ENCODE data around the gene RPS6KA2. TPM values are rescaled to one million over a fixed set of nuclear protein-coding genes. Genes with fewer than 3 reads are reported as not detected.
"Not testable (repeated sequence)": the region's sequence is repeated elsewhere in the genome, so short reads cannot be mapped to it uniquely, and the experiment has no call there.

RPS6KA2 gene
- total and polyA plus RNA-seq, 3 donors from 2014 or later, result 18.4 to 21.7 (median 19.8) TPM

- no peaks in the 10 kb centered on the region for H3K27me3 ChIP-seq
- H3K27ac ChIP-seq, result no peak overlapping the region
- H3K36me3 ChIP-seq (ENCODE audit: low read depth, missing control alignments), result no peaks in the 10 kb centered on the region
- peaks cover 8% of the 10 kb centered on the region for H3K4me1 ChIP-seq
- intact Hi-C loops (cut with DNase I; ENCODE audit: low total_unique reads), result no loop called here
- DNase-seq, result peak; percentile 13
- no peak overlapping the region for H3K4me3 ChIP-seq
- no peaks in the 10 kb centered on the region for H3K9me3 ChIP-seq
- WGBS, 2 donors, result 53 to 55% methylated on average over 6 of the region's 6 CpGs
- TF ChIP-seq POLR2A (IDR thresholded peaks at IDR 0.05), result no peak
- no peak for TF ChIP-seq CTCF (IDR thresholded peaks at IDR 0.05)
Observed at GRCh38 chr6:166636191-166636933, 9.3 kb upstream of the RPS6KA2 start.

GRCh38 chr6:166635013-166635970 lies 8.2 kb upstream of the RPS6KA2 start:
- DNase-seq, result no peak
- no peak overlapping the region for H3K27ac ChIP-seq
- intact Hi-C loops (cut with DNase I; ENCODE audit: low total_unique reads), result no loop called here
- no peak overlapping the region for H3K4me3 ChIP-seq
- H3K4me1 ChIP-seq, result peaks cover 8% of the 10 kb centered on the region
- no peak for TF ChIP-seq POLR2A (IDR thresholded peaks at IDR 0.05)
- no peak for TF ChIP-seq CTCF (IDR thresholded peaks at IDR 0.05)
- WGBS, 2 donors, result 90 to 97% methylated on average over 14 to 20 of the region's 20 CpGs
- H3K27me3 ChIP-seq, result no peaks in the 10 kb centered on the region
- H3K36me3 ChIP-seq (ENCODE audit: low read depth, missing control alignments), result no peaks in the 10 kb centered on the region
- H3K9me3 ChIP-seq, result no peaks in the 10 kb centered on the region

GRCh38 chr6:166634581-166634980 lies 7.5 kb upstream of the RPS6KA2 start:
- H3K9me3 ChIP-seq; DNase-seq; H3K4me3 ChIP-seq; H3K27ac ChIP-seq; H3K27me3 ChIP-seq; H3K36me3 ChIP-seq (ENCODE audit: low read depth, missing control alignments); intact Hi-C loops (cut with DNase I; ENCODE audit: low total_unique reads); H3K4me1 ChIP-seq: not testable (repeated sequence)
- WGBS, 2 donors, result 94 to 96% methylated on average over 4 of the region's 4 CpGs

- Histone ChIP-seq H3K36me3 (ENCODE audit: low read depth, missing control alignments) (no peaks in the 10 kb centered on the region), H3K4me3 (no peak overlapping the region), H3K27ac (no peak overlapping the region), H3K27me3 (no peaks in the 10 kb centered on the region), H3K9me3 (no peaks in the 10 kb centered on the region), H3K4me1 (peaks cover 8% of the 10 kb centered on the region)
- 88 to 89% methylated on average over 26 of the region's 26 CpGs for WGBS, 2 donors
- no peak for TF ChIP-seq CTCF (IDR thresholded peaks at IDR 0.05)
- no peak for TF ChIP-seq POLR2A (IDR thresholded peaks at IDR 0.05)
- intact Hi-C loops (cut with DNase I; ENCODE audit: low total_unique reads), result no loop called here
- no peak for DNase-seq
Observed at GRCh38 chr6:166633732-166634535, 6.9 kb upstream of the RPS6KA2 start.

GRCh38 chr6:166632731-166633130 lies 5.7 kb upstream of the RPS6KA2 start:
- intact Hi-C loops (cut with DNase I; ENCODE audit: low total_unique reads), result no loop called here
- TF ChIP-seq CTCF (IDR thresholded peaks at IDR 0.05) (no peak), POLR2A (IDR thresholded peaks at IDR 0.05) (no peak)

More at GRCh38 chr6:166632731-166633130, 5.7 kb upstream of the RPS6KA2 start:
- Histone ChIP-seq H3K27ac (no peak overlapping the region), H3K9me3 (no peaks in the 10 kb centered on the region), H3K36me3 (ENCODE audit: low read depth, missing control alignments) (no peaks in the 10 kb centered on the region), H3K4me3 (no peak overlapping the region), H3K27me3 (no peaks in the 10 kb centered on the region), H3K4me1 (peaks cover 15% of the 10 kb centered on the region)
- 93 to 94% methylated on average over 11 of the region's 11 CpGs for WGBS, 2 donors
- no peak for DNase-seq

All from testis (tissue), 3 donors.